ENCODE data around the gene ZNF423. TPM values are rescaled to one million over a fixed set of nuclear protein-coding genes. Genes with fewer than 3 reads are reported as not detected.

The ZNF423 gene
- total RNA-seq, 1 donor from 2014 or later, result 19.8 TPM

DNA sequence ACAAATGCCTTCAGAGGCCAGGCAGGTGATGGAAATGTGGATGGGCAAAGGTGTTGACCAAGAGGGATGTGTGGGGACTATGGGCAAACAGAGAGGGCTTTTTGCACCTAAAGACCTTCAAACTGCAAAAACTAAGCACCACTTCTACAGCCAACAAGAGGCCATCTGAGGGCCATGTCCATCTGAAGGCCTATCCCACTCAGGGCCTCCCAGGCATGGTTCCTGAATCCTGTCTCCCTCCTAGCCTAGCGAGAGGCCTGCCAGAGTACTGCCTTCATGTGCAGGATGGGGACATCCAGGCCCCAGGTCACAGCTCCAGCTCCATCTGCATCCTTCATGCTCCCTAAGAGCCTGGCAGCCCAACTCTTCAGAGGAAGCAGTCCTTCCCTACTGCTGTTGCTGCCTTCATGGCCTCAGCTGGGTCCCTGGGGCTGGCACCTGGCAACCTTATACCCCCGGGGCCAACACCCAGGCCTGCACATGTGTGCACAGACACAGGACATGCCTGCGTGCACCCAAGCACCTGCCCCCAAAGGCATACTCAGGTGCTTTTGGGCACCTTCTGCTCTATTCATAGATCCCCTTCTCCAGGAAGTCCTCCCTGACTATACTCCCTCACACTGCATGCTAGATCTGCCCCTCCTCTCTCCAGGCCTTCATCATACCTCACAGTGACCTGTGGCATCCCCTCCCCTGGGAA is 387.2 kb downstream of the ZNF423 start:
- Mint-ChIP-seq H3K36me3 (no peaks in the 10 kb centered on the region), H3K27me3 (ENCODE audit: low read depth) (peaks cover 45% of the 10 kb centered on the region), H3K4me3 (no peak overlapping the region), H3K9me3 (no peaks in the 10 kb centered on the region), H3K4me1 (peaks cover 5% of the 10 kb centered on the region), H3K27ac (no peak overlapping the region)
- TF ChIP-seq CTCF (IDR thresholded peaks at IDR 0.05; ENCODE audit: unreplicated experiment), result no peak
- DNase-seq (ENCODE audit: low spot score in 2 of 2, unreplicated experiment in 2 of 2), result peak in 1 of 2 experiments; percentile 26

GRCh38 chr16:49467540-49468372 is 388.2 kb downstream of the ZNF423 start:
- no peak overlapping the region for H3K27ac Mint-ChIP-seq
- no peak for TF ChIP-seq CTCF (IDR thresholded peaks at IDR 0.05; ENCODE audit: unreplicated experiment)
- H3K36me3 Mint-ChIP-seq, result no peaks in the 10 kb centered on the region
- peaks cover 5% of the 10 kb centered on the region for H3K4me1 Mint-ChIP-seq
- H3K27me3 Mint-ChIP-seq (ENCODE audit: low read depth), result peaks cover 54% of the 10 kb centered on the region
- no peaks in the 10 kb centered on the region for H3K9me3 Mint-ChIP-seq
- DNase-seq (ENCODE audit: low spot score in 2 of 2, unreplicated experiment in 2 of 2), result peak in 1 of 2 experiments; percentile 16
- no peak overlapping the region for H3K4me3 Mint-ChIP-seq

DNA sequence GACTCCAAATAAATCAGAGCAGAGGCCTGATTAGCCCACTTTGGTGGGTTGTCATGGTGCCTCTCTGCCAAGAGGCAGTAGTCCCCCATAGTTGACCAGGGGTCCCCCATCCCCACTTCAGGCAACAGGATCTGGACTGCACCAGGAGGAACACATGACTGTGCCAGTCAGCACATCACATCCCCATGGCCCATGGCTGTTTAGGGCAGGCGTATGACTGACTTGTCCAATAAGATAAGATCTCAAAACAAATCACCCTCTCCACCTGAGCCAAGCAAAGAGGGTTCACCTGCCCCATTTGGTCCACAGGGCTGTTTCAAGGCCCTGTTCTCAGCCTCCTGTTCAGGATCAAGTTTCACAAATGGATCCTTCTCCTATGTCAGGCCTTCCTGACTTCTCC is 389.0 kb downstream of the ZNF423 start:
- H3K36me3 Mint-ChIP-seq, result no peaks in the 10 kb centered on the region
- H3K9me3 Mint-ChIP-seq, result no peaks in the 10 kb centered on the region
- peaks cover 57% of the 10 kb centered on the region for H3K27me3 Mint-ChIP-seq (ENCODE audit: low read depth)
- no peak for DNase-seq (ENCODE audit: low spot score in 2 of 2, unreplicated experiment in 2 of 2)
- no peak for TF ChIP-seq CTCF (IDR thresholded peaks at IDR 0.05; ENCODE audit: unreplicated experiment)
- no peak overlapping the region for H3K4me3 Mint-ChIP-seq
- H3K4me1 Mint-ChIP-seq, result peaks cover 5% of the 10 kb centered on the region
- H3K27ac Mint-ChIP-seq, result no peak overlapping the region

DNA sequence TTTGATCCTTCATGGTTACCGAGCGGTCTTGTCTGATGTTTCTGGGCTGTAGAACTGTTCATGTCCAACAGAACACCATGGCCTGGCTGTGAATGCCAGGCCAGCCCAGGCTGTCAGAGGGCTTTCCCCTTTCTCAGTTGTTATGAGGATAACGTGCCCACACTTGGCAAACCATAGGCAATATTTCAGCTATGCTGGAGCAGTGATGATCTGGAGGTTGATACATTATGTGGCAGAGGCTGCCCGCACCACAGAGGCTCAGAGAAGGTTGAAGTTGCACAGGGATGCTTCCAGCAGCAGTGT is 389.4 kb downstream of the ZNF423 start:
- no peak for TF ChIP-seq CTCF (IDR thresholded peaks at IDR 0.05; ENCODE audit: unreplicated experiment)
- Mint-ChIP-seq H3K4me3 (no peak overlapping the region), H3K9me3 (no peaks in the 10 kb centered on the region), H3K4me1 (peaks cover 5% of the 10 kb centered on the region), H3K27ac (no peak overlapping the region), H3K27me3 (ENCODE audit: low read depth) (peaks cover 58% of the 10 kb centered on the region), H3K36me3 (no peaks in the 10 kb centered on the region)
- no peak for DNase-seq (ENCODE audit: low spot score in 2 of 2, unreplicated experiment in 2 of 2)

DNA sequence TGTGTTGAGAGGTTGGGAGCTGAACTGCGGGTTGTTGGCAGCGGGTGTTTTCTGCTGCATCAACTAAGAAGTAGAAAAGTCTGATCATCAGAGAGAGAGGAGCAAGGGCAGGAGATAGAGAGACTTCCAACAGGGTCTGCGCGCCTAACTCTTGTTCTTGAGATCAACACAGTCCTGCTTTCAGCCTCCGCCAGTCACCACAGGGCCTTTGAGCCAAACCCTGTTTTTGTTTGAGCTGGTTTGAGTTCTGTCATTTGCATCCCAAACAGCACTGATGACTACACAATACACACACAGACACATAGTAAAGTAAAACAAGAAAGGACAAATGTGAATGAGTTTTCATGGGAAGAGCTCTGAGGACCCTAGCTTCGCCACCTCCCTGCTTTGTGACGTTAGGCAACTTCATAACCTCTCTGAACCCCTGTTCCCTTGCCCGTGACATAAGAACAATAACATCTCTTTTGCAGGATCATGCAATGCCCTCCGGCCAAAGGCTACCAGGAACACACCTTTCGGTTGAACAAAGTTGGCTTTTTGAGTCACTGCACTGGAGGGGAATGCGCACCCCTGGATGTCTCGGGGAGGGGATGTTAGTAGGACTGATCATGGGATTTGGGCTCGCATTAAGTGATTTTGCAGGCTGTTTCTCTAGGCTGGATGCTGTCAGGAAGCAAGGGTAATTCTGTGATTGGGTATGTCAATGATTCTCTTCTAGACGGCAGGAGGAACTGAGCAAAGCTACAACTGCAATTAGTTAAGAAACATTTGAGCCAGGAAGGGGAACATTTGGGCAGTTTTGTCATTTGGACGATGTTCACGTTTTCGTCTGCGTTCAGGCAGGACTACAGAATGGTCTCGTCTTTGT is 390.0 kb downstream of the ZNF423 start:
- Mint-ChIP-seq H3K4me3 (no peak overlapping the region), H3K27ac (no peak overlapping the region), H3K4me1 (peaks cover 5% of the 10 kb centered on the region), H3K36me3 (no peaks in the 10 kb centered on the region), H3K9me3 (no peaks in the 10 kb centered on the region), H3K27me3 (ENCODE audit: low read depth) (peaks cover 57% of the 10 kb centered on the region)
- no peak for TF ChIP-seq CTCF (IDR thresholded peaks at IDR 0.05; ENCODE audit: unreplicated experiment)
- peak in 1 of 2 experiments; percentile 20 for DNase-seq (ENCODE audit: low spot score in 2 of 2, unreplicated experiment in 2 of 2)
